Measurements from ENCODE around the gene LMO3.
"Not testable (repeated sequence)": the region's sequence is repeated elsewhere in the genome, so short reads cannot be mapped to it uniquely, and the experiment has no call there.

The LMO3 gene

GRCh38 chr12:16562435-16562834 is 43.5 kb downstream of the LMO3 start:
- no peak for TF ChIP-seq CTCF (IDR thresholded peaks at IDR 0.05; ENCODE audit: low read depth, low read length)
- no peak overlapping the region for H3K4me3 ChIP-seq (replicated peaks in 1 of 2; ENCODE audit: low read depth in 2 of 2, low read length in 2 of 2)
- no peak for DNase-seq (ENCODE audit: low read depth in 2 of 2)

GRCh38 chr12:16560273-16560672 is 45.7 kb downstream of the LMO3 start:
- no peak for TF ChIP-seq CTCF (IDR thresholded peaks at IDR 0.05; ENCODE audit: low read depth, low read length)
- no peak for DNase-seq (ENCODE audit: low read depth in 2 of 2)
- H3K4me3 ChIP-seq (replicated peaks in 1 of 2; ENCODE audit: low read depth in 2 of 2, low read length in 2 of 2), result no peak overlapping the region

- no peak for TF ChIP-seq CTCF (IDR thresholded peaks at IDR 0.05; ENCODE audit: low read depth, low read length)
- no peak overlapping the region for H3K4me3 ChIP-seq (replicated peaks in 1 of 2; ENCODE audit: low read depth in 2 of 2, low read length in 2 of 2)
Measured at GRCh38 chr12:16555630-16556029, 50.3 kb downstream of the LMO3 start.

GRCh38 chr12:16553457-16553856 is 52.5 kb downstream of the LMO3 start:
- no peak overlapping the region for H3K4me3 ChIP-seq (replicated peaks in 1 of 2; ENCODE audit: low read depth in 2 of 2, low read length in 2 of 2)
- DNase-seq (ENCODE audit: low read depth in 2 of 2), result peak; percentile 44 to 60

More at GRCh38 chr12:16555630-16556029, 50.3 kb downstream of the LMO3 start:
- DNase-seq (ENCODE audit: low read depth in 2 of 2), result peak; percentile 88 to 97

GRCh38 chr12:16552301-16552700 is 53.7 kb downstream of the LMO3 start:
- no peak for DNase-seq (ENCODE audit: low read depth in 2 of 2)
- TF ChIP-seq CTCF (IDR thresholded peaks at IDR 0.05; ENCODE audit: low read depth, low read length), result no peak
- H3K4me3 ChIP-seq (replicated peaks in 1 of 2; ENCODE audit: low read depth in 2 of 2, low read length in 2 of 2), result no peak overlapping the region

More at GRCh38 chr12:16553457-16553856, 52.5 kb downstream of the LMO3 start:
- no peak for TF ChIP-seq CTCF (IDR thresholded peaks at IDR 0.05; ENCODE audit: low read depth, low read length)

- no peak for DNase-seq (ENCODE audit: low read depth in 2 of 2)
- no peak overlapping the region for H3K4me3 ChIP-seq (replicated peaks in 1 of 2; ENCODE audit: low read depth in 2 of 2, low read length in 2 of 2)
- no peak for TF ChIP-seq CTCF (IDR thresholded peaks at IDR 0.05; ENCODE audit: low read depth, low read length)
Measured at GRCh38 chr12:16545836-16546235, 60.1 kb downstream of the LMO3 start.

GRCh38 chr12:16542586-16542985 is 63.4 kb downstream of the LMO3 start:
- no peak for DNase-seq (ENCODE audit: low read depth in 2 of 2)
- TF ChIP-seq CTCF (IDR thresholded peaks at IDR 0.05; ENCODE audit: low read depth, low read length), result no peak
- H3K4me3 ChIP-seq (replicated peaks in 1 of 2; ENCODE audit: low read depth in 2 of 2, low read length in 2 of 2), result no peak overlapping the region

GRCh38 chr12:16537652-16538051 is 68.3 kb downstream of the LMO3 start:
- not testable (repeated sequence) for DNase-seq (ENCODE audit: low read depth in 2 of 2); H3K4me3 ChIP-seq (replicated peaks in 1 of 2; ENCODE audit: low read depth in 2 of 2, low read length in 2 of 2)

Data from cardiac fibroblast (primary cell).